Activated CD8-positive, alpha-beta memory T cell treated with anti-CD3 and anti-CD28 coated beads, Interleukin-2, amount 50 U/mL, for 4 hours (primary cell): ENCODE measurements around the gene PACSIN1.

Experiments used
- DNase-seq: peaks from one replicate; pipeline ENCODE4 v3.0.0-alpha.2; 2020

Gene PACSIN1

GRCh38 chr6:34565722-34566137 lies 99.9 kb downstream of the PACSIN1 start:
- no peak for DNase-seq

- no peak for DNase-seq
Observed at GRCh38 chr6:34566830-34567546, 101.1 kb downstream of the PACSIN1 start.

- no peak for DNase-seq
Observed at GRCh38 chr6:34568341-34569201, 102.7 kb downstream of the PACSIN1 start.

- no peak for DNase-seq
Observed at GRCh38 chr6:34569361-34569973, 103.6 kb downstream of the PACSIN1 start.

- no peak for DNase-seq
Observed at GRCh38 chr6:34570066-34570833, 104.4 kb downstream of the PACSIN1 start.

- no peak for DNase-seq
Observed at GRCh38 chr6:34571388-34571787, 105.5 kb downstream of the PACSIN1 start.

GRCh38 chr6:34572021-34572420 lies 106.1 kb downstream of the PACSIN1 start:
- DNase-seq = no peak

- no peak for DNase-seq
Observed at GRCh38 chr6:34572585-34572984, 106.7 kb downstream of the PACSIN1 start.

- DNase-seq = no peak
Observed at GRCh38 chr6:34573567-34574183, 107.8 kb downstream of the PACSIN1 start.

- no peak for DNase-seq
Observed at GRCh38 chr6:34574647-34575293, 108.9 kb downstream of the PACSIN1 start.

- DNase-seq = no peak
Observed at GRCh38 chr6:34575326-34575725, 109.5 kb downstream of the PACSIN1 start.

GRCh38 chr6:34576286-34576955 lies 110.5 kb downstream of the PACSIN1 start:
- no peak for DNase-seq

GRCh38 chr6:34578445-34579262 lies 112.8 kb downstream of the PACSIN1 start:
- DNase-seq = no peak

- no peak for DNase-seq
Observed at GRCh38 chr6:34580707-34581560, 115.1 kb downstream of the PACSIN1 start.

- no peak for DNase-seq
Observed at GRCh38 chr6:34581561-34581920, 115.7 kb downstream of the PACSIN1 start.

GRCh38 chr6:34583461-34583860 lies 117.6 kb downstream of the PACSIN1 start:
- no peak for DNase-seq

GRCh38 chr6:34583861-34584604 lies 118.2 kb downstream of the PACSIN1 start:
- no peak for DNase-seq

GRCh38 chr6:34584694-34585093 lies 118.8 kb downstream of the PACSIN1 start:
- DNase-seq = no peak
